GM21786 (cell line): ENCODE measurements around the gene ADAMTSL1.
A peak's percentile ranks its signal among the peaks of the same experiment; 100 is the strongest.

Experiments
- ATAC-seq: cut with Tn5 transposase; IDR thresholded peaks from one replicate; pipeline ENCODE4 v1.9.1; 2021; ENCODE audit not compliant: unreplicated experiment

The ADAMTSL1 gene

DNA sequence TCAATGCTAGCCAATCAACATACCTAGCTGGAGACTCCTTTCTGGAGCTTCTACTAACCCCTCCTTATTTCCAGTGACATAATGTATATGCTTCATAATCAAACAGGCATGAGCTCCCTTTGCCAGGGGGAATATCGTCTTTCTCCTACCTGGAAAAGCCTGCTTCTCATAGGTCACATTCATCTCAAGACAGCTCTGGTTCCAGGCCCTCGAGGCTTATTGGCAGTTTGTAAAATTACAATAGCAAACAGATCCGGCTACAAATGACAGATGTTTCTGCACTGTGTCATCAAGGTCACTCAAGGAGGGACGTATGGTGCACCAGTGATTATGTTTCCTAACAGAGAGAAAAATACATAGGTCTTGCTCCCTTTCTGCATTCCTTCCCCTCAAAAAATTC, 419.1 kb downstream of the ADAMTSL1 start:
- ATAC-seq: no peak

DNA sequence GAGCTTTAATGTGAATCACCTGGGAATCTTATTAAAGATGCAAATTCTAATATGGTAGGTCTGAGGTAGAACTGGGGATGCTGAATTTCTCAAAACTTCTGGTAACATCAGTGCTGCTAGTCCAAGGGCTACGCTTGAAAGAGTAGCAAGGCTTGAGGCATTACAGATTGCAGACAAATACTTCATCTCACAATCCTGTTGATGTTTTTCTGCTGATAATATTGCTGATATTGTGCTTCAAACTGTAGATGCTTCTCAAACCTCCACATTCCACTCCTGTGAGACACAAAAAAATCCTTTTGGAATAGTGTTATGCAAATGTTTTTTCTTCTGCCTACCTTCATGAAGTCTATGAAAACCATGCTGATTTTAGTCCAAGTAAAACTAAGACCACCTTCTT, 419.5 kb downstream of the ADAMTSL1 start:
- ATAC-seq: no peak

DNA sequence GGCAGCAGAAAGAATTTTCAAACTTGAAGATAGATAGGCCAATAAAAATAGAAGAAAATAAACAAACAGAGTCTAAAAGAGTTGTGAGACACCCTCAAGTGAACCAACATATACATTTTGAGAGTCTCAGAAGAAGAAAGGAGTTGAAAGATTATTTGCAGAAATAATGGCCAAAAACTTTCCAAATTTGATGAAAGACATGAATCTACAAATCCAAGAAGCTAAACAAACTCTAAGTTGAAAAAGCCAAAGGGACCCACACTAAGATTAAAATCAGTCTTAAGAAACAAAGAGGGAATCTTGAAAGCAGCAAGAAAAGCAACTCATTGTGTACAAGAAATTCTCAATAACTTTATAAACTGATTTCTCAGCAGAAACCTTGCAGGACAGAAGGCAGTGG, 422.1 kb downstream of the ADAMTSL1 start:
- ATAC-seq: no peak

DNA sequence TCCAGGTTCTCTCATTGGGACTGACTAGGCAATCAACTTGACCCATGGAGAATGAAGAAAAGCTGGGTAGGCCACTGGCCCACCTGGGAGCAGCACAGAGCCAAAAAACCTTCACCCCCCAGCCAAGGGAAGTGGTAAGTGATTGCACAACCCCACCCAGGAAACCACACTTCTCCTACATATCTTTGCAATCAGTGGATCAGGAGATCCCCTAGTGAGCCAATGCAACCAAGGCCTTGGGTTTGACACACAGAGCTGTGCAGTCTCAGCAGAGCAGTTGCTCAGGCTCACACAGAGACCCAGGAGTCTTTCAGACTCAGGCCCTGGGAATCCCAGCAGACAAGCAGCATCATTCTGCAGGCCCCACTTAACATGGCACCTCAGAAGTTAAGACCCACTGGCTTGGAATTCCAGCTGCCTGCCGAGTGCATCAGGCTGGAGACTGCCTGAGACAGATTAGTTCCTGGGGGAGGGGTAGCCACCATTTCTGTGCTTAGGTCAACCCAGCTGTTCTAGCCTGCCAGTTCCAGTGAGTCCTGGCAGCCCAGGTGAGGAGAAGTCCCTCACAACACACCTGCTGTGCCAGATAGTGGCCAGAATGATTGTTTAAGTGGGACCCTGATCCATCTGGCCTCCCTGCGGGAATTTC, 422.7 kb downstream of the ADAMTSL1 start:
- ATAC-seq: no peak

DNA sequence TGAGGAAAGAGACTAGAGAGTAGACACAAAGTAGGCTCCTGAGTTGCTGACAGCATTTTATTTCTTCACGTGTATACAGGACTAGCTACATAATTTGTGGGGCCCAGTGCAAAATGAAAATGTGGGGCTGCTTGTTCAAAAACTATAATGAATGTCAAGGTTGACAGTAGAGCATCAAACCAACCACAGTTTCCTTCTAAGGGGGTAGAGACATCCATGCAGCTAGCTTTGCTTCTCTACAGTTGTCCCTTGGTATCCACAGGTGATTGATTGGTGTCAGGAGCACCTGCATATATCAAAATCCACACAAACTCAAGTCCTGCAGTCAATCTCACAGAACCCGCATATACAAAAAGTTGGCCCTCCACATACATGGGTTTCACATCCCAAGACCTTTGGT, 429.5 kb downstream of the ADAMTSL1 start:
- ATAC-seq: no peak

DNA sequence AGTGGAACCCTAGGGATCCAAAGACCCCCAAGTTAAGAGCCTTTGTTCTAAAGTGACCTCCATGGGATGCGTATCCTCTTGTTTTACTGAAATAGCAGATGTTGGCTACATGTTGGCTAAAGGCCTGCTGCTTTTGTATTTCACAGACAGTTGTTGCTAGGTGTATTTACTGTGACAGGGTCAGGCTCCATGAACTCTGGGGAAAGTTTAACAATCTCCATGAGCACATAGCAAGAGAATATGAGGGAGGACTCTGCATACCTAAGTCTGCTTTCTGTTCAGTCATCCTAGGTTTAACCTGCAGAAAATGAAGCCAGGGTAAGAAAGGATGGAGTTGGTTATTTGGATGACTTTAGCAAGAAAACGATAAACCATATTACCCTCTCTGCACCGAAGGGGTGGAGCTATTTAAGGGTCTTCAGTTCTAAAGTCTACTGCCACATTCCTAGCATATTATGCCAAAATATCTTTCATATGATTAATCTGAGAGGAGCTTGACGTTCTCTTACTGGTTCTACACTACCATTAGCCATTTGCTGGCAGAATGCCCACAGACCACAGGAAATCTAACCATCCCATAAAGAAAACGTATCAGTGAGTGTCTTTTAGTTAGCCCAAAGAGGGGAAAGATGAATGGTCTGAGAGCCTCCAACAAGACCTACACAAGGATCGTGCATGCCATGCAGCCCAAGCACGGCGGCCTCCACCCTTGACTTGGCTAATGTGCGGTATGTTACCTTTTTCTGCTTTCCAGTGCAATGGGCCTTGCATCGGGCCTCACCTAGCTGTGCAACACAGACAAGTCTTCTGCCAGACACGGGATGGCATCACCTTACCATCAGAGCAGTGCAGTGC, 431.3 kb downstream of the ADAMTSL1 start:
- ATAC-seq: no peak

DNA sequence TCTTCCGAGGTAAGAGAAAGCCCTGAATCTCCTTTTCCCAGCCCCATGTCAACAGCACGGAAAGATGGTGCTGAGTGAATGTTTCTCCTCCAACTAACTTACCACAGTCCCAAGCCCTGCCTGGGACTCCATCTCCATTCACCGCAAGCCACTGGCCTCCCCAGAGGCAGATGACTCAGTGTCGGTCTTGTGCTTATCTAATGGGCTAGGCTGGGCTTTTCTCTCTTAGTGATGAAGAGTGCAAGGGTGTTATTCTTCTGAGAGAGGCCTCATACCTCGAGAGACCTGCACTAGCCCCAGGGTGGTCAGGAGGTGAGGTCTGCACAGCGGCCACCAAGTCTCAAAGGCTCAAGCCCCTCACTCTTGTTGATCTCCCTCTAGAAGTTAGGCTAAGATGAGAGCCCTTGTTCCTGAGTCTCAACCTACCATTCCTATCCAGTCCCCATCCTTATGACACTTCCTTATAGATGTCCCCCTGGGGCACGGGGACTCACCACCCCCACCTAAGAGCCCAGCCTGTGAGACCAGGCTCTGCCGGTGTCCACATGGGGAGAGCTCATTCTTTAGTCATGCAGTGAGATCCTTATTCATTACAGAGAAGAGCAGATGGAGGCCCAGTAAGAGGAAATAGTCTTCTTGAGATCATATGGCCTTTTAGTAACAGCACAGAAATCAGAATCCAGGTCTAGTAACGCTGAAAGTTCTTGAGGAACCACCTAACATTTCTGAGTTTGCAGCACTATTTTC, 432.1 kb downstream of the ADAMTSL1 start:
- no peak for ATAC-seq

DNA sequence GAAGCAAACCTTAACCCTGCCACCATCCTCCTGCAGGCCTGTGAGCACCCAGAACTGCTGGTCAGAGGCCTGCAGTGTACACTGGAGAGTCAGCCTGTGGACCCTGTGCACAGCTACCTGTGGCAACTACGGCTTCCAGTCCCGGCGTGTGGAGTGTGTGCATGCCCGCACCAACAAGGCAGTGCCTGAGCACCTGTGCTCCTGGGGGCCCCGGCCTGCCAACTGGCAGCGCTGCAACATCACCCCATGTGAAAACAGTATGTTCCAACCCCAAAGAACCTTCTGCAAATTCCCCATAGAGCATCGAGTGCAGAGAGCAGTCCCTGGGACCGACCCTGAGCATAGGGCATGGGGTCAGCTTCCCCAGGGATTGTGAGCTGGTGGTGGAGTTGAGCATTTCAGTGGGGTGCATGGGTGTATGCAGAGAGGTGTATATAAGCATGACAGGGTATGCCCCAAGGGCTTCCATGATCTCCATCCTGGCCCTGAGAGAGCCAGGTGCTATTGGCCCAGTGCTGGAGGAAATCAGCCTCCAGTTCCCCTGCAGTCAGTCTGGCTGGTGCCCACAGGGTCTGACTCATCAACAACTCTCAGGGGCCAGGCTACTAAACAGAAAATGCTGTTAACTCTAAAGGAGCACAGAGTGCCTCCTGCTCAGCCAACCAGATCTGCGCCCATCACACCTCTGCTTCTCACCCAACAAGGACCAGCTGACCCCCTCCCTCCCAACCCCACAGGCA, 432.9 kb downstream of the ADAMTSL1 start:
- peak; percentile 53 for ATAC-seq

DNA sequence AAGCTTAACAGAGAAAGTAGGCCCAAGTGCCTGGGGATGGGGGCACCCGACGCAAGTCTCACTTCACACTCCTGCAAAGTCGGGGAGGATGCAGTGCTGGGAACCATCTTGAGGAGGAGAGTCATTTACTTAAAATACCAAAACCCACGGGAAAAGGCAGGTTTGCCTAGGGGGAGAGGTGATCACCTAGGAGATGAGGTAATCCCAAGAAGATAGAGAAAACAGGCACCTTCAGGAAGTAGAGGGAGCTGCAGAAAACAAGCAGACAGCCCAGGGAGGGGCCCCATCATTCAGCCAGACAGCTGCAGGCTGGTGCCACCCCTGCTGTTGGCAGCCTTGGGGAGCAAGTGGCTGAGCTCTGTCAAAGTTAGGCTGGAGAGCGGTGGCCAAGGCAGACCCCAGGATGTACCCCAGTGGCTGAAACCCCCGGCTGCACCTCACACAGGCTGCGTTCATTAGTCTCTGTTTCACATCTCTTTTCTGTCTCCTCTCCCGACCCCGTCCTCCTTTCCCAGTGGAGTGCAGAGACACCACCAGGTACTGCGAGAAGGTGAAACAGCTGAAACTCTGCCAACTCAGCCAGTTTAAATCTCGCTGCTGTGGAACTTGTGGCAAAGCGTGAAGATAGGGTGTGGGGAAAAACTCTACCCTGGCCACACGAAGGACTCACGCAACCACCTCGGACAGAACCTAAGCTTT, 434.1 kb downstream of the ADAMTSL1 start:
- no peak for ATAC-seq

DNA sequence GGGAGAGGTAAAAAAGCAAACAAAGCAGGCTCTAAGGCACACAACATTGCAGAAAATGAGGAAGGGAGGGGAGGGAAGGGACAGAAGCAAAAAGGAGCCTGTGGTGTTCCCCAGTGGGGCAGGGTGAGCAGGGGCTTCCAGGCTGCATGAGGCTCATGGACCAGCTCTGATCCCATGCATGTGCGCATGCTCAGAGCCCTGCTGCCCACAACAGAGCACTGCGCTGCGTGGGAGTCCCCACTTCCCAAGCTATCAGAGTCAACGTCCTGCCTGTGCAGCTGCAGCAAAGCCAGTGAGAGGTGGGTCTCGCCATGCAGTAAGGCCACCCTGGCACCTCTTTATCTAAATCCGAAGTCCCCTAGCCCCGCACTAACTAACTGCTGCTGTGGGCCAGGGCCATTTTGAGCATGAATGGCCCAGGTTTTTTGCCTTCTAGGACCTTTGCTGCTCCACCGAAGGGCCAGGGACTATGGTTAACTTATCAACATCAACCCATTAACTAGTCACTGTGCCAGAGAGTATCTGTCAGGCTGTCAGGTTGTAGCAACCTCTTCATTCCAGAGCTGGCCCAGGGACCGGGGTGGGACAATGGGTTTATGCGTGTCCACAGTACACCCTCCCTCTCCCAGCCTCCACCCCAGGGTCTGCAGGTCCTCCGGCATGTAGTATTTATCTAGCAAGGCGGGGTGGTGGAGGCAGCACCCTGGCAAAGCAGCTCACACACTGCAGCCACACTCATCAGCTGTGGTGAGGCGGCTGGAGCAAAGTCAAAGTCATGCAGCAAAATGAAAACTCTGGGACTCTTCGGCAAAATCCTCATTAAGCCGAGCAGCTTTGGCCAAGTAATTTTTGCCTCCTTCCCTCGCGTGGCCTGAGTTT, 435.4 kb downstream of the ADAMTSL1 start:
- no peak for ATAC-seq

DNA sequence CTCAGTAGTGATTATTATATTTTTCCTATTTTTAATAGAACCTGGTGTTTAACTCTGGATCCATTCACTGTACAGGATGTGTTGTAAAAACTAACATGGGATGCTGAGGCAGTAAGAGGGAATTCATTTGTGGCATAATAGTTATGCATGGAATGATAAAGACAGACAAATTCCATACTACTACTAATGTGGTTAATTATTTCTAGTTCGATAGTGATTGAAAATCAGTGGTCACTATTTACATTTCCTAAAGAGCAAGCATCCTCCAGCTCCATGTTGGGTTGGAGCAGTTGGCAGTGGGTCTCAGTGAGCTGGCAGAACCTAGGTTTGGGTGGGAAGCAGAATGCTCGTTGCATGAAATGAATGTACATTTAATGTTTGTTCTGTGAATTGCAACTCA, 436.5 kb downstream of the ADAMTSL1 start:
- ATAC-seq: no peak

DNA sequence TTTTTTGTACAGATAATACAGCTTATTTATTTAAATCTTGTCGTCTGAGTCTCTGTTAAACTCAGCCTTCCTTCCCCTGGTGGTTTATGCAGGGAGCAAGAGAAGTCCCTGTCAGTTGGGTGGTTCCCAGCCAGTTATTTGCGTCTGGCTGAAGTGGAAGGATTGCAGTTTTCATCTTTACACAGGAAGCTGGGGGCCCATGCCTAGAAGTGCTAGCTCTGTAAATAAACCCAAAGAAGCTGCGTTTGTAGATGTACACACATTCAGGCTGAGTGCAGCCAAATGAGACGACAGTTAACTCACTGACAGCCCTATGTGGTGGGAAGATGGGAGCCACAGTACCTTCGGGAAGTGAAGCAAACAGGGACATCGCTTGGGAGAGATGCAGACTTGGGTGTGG, 437.0 kb downstream of the ADAMTSL1 start:
- no peak for ATAC-seq

DNA sequence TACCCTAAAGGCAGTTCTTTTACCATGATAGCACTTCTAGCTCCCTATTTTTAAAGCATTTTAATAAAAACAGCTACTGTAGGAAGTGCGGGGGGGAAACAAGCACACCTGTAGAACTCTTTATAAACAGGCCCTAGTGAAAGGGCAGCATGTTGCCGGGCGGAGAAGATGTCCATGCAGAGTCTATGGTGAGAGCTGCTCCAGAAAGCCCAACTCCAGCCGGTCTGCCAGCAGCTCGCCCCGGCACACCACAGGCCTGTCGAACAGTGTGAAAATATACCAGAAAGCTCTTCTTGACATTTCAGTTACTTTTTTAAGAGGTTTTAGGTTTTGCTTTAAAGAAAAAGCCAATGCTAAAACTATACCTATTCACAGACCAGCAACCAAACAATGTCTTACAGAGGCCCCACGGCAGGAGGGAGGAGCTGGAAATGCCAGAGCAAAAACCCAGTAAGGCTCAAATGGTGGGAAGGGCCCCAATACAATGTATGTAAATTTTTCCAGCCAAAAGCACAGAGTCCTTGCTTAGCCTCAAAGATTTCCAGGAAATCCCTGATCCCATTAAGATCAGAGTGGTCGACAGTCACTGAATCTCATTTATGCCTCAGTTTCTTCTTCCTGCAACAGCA, 437.9 kb downstream of the ADAMTSL1 start:
- no peak for ATAC-seq

DNA sequence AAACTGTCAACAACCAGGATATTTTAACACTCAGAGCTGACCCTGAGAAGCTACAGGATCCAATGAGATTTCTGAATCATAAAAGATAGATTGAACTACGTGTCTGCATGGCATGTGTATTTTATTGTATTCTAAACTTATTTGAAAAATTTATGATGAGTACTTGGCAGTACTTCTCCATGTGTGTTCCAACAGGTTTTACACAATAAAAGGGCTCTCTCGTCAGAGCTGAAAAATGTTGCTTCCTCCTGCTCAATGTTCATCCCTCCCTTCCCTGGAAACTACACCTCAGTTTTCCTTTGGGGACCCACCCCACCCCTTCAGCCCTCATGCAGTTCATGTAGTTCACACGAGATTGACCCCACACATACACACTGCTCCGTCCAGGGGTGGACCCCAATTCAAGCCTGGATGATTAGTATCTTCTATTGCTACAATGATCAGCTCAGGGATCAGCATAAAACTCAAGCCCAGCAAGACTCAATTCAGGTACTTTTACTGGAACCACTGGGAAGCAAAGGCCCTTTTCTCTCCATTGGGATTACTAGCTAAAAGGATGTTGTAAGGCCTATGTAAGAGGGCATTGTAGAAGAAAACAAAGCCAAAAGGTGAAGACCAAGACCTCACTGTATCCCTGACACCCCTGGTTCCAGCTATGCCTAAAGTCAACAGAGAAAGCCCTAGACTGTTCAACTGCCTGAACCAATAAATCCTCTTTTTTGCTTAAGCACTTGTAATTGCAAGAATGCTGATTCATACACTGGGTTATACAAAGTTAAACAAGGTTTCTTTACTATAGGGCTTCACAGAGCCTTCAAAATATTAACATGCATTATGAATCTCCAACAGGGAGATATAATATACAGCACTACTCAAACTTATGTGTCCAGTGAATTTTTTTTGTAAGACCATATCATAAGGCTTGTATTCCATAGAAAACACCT, 446.5 kb downstream of the ADAMTSL1 start:
- no peak for ATAC-seq

DNA sequence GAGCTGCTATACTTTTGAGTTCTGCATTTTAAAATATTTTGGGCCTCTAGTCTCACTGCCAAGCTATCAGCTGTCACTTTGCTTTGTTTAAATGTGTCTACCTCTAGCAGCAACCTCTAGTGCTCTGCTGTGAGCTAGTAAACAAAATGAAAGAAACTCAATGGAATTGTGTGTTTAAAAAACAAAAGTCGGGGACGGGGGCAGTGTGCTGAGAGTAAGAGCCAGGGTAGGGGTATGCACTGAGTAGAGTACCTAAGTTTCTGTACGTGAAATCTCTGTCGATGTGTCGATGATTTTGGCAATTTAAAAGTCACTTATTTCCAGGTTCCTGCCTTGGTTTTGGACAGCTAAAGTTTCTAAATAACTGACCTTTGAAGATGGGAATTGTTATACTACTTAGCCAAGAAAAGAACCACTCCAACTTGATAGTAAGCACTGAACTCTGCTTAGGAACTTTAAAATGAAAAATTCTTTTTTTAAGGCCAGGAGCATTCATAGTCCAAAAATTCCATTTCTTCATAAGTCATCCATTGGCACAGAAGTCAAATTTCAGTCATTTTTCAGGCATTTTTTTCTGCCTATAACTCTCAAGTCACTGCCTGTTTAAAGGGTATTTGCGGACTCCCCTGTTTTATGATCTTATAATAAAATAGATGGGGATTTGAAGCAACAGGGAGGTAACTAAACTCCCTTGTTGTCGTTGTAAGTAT, 447.6 kb downstream of the ADAMTSL1 start:
- no peak for ATAC-seq

DNA sequence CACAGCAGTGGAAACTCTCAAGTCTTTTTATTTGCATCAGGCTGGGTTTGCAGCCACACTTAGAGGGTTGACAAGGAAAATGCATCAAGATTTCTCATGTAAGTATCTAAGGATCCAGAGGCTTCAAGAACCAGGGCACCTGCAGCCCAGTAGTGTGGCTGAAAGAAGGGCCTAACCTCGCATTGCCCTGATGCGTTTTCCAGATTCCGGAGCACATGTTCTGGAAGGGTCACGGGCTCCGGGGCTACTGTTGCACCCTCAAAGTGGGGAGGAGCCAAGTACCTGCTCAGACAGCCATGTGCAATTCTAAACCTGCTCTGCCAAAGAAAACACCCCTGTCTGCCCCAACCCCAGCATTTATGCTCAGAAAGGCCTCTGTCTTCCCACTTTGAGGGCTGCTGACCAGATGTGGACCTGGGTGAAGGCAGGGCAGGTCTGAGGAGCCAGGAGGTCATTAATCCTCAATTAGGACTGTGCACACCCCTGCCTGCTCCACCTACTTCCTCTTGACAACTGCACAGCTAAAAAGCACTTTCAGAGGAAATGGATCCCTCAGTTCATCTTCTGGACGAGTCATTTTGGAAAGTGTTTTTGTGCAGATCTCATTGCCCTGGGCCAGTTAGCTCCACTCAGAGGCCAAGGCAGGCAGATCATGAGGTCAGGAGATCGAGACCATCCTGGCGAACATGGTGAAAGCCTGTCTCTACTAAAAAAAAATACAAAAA, 448.4 kb downstream of the ADAMTSL1 start:
- no peak for ATAC-seq

DNA sequence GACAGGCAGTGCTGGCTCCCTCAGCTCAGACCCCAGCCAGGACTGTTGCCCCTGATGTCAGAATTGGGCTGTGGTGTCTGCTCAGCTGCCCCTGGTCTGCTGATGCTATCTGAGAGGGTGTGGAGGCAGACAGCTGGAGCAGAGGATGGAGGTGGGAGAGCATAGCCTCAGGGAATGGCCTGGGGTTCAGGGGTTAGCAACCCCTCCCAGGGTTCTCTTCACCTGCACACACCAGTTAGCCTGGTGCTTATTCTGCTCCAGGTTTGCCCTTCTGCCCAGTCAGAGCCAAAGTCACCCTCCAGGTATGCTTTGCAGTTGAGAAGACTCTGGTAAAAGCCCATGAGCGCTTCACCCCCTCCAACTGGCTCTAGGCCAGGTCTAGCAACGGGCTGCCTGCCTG, 449.2 kb downstream of the ADAMTSL1 start:
- no peak for ATAC-seq
